ENCODE data around the gene ACBD3. TPM values are rescaled to one million over a fixed set of nuclear protein-coding genes. Genes with fewer than 3 reads are reported as not detected.
A peak's percentile ranks its signal among the peaks of the same experiment; 100 is the strongest.

The ACBD3 gene
- total and polyA plus RNA-seq, 2 of the 8 experiments (the other 6 are each of a cell fraction or from before 2014, with no cell fraction given): 8.4 to 29.4 TPM

- Histone ChIP-seq H3K4me3 (ENCODE audit: extremely low read depth in 1 of 4, insufficient read depth in 2 of 4, low read depth in 3 of 4, low read length in 4 of 4) (no peak overlapping the region), H3K56ac (replicated peaks; ENCODE audit: insufficient read length, low read depth, low read length) (no peak overlapping the region), H3K27ac (ENCODE audit: low read depth, low read length) (no peak overlapping the region), H4K91ac (replicated peaks; ENCODE audit: insufficient read length, low read length) (no peak overlapping the region), H4K20me1 (replicated peaks in 1 of 2; ENCODE audit: control insufficient read depth in 1 of 2, insufficient read depth in 2 of 2, low read length in 2 of 2) (no peaks in the 10 kb centered on the region), H2BK5ac (ENCODE audit: low read depth, low read length) (0 out of 2 replicates have a peak overlapping the region, but pooled peaks have one; percentile 40), H3K9me3 (ENCODE audit: insufficient read depth in 2 of 2, low read depth in 1 of 2, low read length in 1 of 2) (no peaks in the 10 kb centered on the region), H3K79me1 (ENCODE audit: low read depth, low read length) (no peaks in the 10 kb centered on the region), H3K4me1 (replicated peaks in 1 of 4; ENCODE audit: control insufficient read depth in 3 of 4, insufficient read depth in 4 of 4, low read length in 3 of 4) (peaks cover 3 to 11% (median 7%) of the 10 kb centered on the region in 4 experiments; a peak in 6 of 7 replicates), H2AFZ (ENCODE audit: low read length) (no peak overlapping the region), H3K36me3 (ENCODE audit: control insufficient read depth in 2 of 4, insufficient read depth in 4 of 4, low read length in 3 of 4) (no peaks in the 10 kb centered on the region), H2BK15ac (ENCODE audit: low read length) (0 out of 2 replicates have a peak overlapping the region, but pooled peaks have one; percentile 20), H3K23me2 (ENCODE audit: low read depth, low read length) (no peaks in the 10 kb centered on the region), H3K23ac (ENCODE audit: insufficient read length) (no peak overlapping the region), H3K79me2 (ENCODE audit: control insufficient read depth in 1 of 2, insufficient read depth in 2 of 2, low read length in 2 of 2) (no peaks in the 10 kb centered on the region), H3K14ac (ENCODE audit: insufficient read length) (no peak overlapping the region), H2BK20ac (ENCODE audit: low read length) (no peak overlapping the region), H2BK120ac (replicated peaks; ENCODE audit: low read depth, low read length) (no peak overlapping the region), H3K4ac (replicated peaks; ENCODE audit: insufficient read length, low read depth, low read length) (no peak overlapping the region), H3K18ac (ENCODE audit: extremely low read depth, low read length) (no peak overlapping the region), H2AK5ac (ENCODE audit: low read depth, low read length) (no peak overlapping the region), H4K8ac (ENCODE audit: extremely low read depth, insufficient read depth, low read length) (0 out of 2 replicates have a peak overlapping the region, but pooled peaks have one; percentile 22), H3K9ac (replicated peaks in 1 of 4; ENCODE audit: extremely low read depth in 1 of 4, low read depth in 3 of 4, low read length in 3 of 4) (no peak overlapping the region), H2BK12ac (ENCODE audit: low read depth, low read length) (0 out of 2 replicates have a peak overlapping the region, but pooled peaks have one; percentile 3), H3K4me2 (ENCODE audit: insufficient read depth in 1 of 2, low read depth in 2 of 2, low read length in 2 of 2) (no peak overlapping the region), H3K27me3 (replicated peaks in 1 of 4; ENCODE audit: control insufficient read depth in 3 of 4, extremely low read depth in 1 of 4, insufficient read depth in 3 of 4, low read length in 3 of 4) (no peaks in the 10 kb centered on the region; a peak in 1 of 7 replicates), H4K5ac (ENCODE audit: insufficient read length, low read depth, low read length) (no peak overlapping the region)
- POLR2A ChIA-PET (ENCODE audit: partially characterized antibody): interaction anchor here (0.7 to 1.9 kb wide), 6 partner anchors 10 to 91 kb away, joined by 3 to 17 read pairs (median 4); no protein-coding TSS in a partner anchor
- FAIRE-seq: no peak
- WGBS, 2 experiments (ENCODE audit: extremely low coverage in 1 of 2, insufficient coverage in 1 of 2, insufficient read length in 1 of 2, insufficient replicate concordance in 2 of 2, low coverage in 1 of 2, low lambda C conversion rate in 2 of 2, missing lambda C conversion rate in 1 of 2): 98% methylated on average over 6 of the region's 6 CpGs; no CpG with 5 or more reads in 1 of the 2 experiments
- DNase-seq (ENCODE audit: low read depth in 1 of 2, low spot score in 2 of 2): peak in 1 of 2 experiments; percentile 40
- TF ChIP-seq EP300 (IDR thresholded peaks at IDR 0.05; ENCODE audit: borderline replicate concordance in 1 of 2, low read depth in 2 of 2, low read length in 2 of 2): no peak
- TF ChIP-seq PHF8 (conservative IDR thresholded peaks at IDR 0.05; ENCODE audit: low read depth, low read length): no peak
- TF ChIP-seq GTF2F1 (IDR thresholded peaks at IDR 0.05; ENCODE audit: borderline replicate concordance, low read depth, low read length): no peak
- CTCF ChIA-PET (ENCODE audit: partially characterized antibody): interaction anchor here (0.7 to 3.0 kb wide), 6 partner anchors 8 to 67 kb away, joined by 3 to 10 read pairs (median 7); no protein-coding TSS in a partner anchor
Measured at GRCh38 chr1:226133504-226134123, 52.9 kb downstream of the ACBD3 start.
